DOHH2 (cell line): ENCODE data around the gene LOC128125822.

Source experiments
- EZH2phosphoT487 ChIP-seq: fragments of 200-600 bp; sonication (generic); IDR thresholded peaks from 2 replicates; pipeline ENCODE4 v1.6.1; 2017; ENCODE audit warnings: borderline replicate concordance, mild to moderate bottlenecking, antibody characterized with exemption, low read length, moderate library complexity, mixed read lengths
- TF ChIP-seq, protein P1 (sequence below): fragments of 200-600 bp; sonication (generic); IDR thresholded peaks from one replicate; pipeline ENCODE4 v1.5.1; 2014; ENCODE audit warnings: antibody characterized with exemption, mild to moderate bottlenecking, low read depth, low read length; ENCODE audit not compliant: poor library complexity, severe bottlenecking

DNA sequence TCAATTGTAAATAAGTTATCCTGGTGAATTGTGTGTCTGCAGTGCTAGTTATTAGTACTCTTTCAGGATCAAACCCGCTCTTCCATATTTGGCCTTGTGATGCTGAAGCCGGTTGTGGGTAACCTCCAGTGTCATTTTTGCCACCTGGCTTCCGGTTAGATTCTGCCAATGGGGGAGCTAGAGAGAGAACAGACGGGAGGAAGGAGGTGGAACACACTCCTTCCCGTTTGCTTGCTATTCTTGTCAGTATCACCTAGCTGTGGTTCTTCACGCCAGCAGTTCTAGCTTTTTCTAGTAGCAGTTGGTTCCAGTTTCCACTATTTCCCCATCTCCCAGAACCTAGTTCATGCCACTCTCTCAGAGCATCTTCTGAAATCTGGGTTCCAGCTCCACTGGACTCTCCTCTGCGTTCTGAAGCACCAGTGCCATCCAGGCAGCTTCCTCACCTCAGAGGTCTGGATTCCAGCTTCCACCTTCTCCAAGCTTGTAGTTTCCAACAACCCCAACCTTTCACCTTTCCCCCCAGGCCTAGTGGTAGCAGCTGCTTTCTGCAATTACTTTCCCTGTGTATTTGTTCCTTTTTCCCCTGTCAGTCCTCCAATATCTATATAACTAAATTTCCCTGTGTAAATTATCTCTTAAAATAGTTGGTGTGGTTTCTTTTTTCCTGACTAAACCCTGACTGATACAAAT, 46.9 kb upstream of the LOC128125822 start:
- TF ChIP-seq, protein P1, sequence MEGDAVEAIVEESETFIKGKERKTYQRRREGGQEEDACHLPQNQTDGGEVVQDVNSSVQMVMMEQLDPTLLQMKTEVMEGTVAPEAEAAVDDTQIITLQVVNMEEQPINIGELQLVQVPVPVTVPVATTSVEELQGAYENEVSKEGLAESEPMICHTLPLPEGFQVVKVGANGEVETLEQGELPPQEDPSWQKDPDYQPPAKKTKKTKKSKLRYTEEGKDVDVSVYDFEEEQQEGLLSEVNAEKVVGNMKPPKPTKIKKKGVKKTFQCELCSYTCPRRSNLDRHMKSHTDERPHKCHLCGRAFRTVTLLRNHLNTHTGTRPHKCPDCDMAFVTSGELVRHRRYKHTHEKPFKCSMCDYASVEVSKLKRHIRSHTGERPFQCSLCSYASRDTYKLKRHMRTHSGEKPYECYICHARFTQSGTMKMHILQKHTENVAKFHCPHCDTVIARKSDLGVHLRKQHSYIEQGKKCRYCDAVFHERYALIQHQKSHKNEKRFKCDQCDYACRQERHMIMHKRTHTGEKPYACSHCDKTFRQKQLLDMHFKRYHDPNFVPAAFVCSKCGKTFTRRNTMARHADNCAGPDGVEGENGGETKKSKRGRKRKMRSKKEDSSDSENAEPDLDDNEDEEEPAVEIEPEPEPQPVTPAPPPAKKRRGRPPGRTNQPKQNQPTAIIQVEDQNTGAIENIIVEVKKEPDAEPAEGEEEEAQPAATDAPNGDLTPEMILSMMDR = no peak
- no peak for TF ChIP-seq EZH2phosphoT487
